22Rv1 (cell line): Measurements from ENCODE around the gene APOF.

Experiments used
- ZFX ChIP-seq: fragments of 450-650 bp; IDR thresholded peaks from 2 replicates; pipeline ENCODE4 v1.6.1; 2017; ENCODE audit warnings: antibody characterized with exemption, borderline replicate concordance
- TF ChIP-seq, protein P1 (sequence below): fragments of 450-650 bp; IDR thresholded peaks from 2 replicates; pipeline ENCODE4 v1.5.1; 2017; ENCODE audit warnings: mild to moderate bottlenecking

DNA sequence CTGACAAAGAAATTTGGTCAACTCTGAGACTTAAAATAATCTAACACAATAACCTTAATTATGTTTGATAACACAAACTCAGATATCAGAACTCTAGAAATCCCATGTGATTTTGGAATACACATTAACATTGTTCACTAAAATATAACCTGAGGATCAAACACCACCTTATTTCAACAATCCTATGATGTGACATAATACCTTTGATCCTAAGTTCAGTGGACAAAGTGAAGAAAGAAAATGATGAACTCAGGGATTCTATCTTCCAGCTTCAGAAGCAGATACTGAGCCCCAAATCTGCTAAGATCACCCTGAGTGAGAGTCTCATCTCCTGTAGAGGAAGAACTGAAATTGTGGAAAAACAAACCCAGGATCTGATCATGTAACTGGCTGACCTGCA, 35.7 kb upstream of the APOF start:
- TF ChIP-seq, protein P1, sequence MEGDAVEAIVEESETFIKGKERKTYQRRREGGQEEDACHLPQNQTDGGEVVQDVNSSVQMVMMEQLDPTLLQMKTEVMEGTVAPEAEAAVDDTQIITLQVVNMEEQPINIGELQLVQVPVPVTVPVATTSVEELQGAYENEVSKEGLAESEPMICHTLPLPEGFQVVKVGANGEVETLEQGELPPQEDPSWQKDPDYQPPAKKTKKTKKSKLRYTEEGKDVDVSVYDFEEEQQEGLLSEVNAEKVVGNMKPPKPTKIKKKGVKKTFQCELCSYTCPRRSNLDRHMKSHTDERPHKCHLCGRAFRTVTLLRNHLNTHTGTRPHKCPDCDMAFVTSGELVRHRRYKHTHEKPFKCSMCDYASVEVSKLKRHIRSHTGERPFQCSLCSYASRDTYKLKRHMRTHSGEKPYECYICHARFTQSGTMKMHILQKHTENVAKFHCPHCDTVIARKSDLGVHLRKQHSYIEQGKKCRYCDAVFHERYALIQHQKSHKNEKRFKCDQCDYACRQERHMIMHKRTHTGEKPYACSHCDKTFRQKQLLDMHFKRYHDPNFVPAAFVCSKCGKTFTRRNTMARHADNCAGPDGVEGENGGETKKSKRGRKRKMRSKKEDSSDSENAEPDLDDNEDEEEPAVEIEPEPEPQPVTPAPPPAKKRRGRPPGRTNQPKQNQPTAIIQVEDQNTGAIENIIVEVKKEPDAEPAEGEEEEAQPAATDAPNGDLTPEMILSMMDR, result no peak
- TF ChIP-seq ZFX, result no peak
